ENCODE measurements around the gene MAGI2.

Gene MAGI2

DNA sequence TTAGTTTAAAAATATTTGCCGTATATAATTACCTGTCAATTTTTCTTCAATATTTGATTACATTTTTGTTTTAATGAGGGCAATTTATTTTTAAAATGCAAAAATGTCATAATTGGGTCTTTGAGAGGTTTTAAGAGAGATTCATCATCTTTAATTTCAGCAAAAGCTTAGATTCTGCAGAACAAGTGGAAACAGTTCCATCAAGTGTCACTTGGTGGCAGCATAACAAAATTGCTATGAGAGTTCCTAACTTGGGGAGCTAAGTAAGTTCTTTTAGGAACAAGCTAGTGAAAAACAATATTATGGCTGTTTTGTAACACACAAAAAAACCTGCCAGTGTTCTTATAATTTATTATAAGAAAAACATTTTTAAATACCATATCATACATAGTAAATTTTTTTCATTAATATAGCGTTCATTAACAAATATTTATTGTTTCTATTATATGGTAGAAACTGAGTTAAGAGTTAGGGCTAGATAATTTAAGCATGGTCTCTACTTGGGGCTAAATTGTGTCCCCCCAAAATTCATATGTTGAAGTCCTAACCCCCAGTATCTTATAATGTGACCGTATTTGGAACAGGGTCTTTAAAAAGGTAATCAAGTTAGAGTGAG lies 155.2 kb downstream of the MAGI2 start:
- no peak for DNase-seq

DNA sequence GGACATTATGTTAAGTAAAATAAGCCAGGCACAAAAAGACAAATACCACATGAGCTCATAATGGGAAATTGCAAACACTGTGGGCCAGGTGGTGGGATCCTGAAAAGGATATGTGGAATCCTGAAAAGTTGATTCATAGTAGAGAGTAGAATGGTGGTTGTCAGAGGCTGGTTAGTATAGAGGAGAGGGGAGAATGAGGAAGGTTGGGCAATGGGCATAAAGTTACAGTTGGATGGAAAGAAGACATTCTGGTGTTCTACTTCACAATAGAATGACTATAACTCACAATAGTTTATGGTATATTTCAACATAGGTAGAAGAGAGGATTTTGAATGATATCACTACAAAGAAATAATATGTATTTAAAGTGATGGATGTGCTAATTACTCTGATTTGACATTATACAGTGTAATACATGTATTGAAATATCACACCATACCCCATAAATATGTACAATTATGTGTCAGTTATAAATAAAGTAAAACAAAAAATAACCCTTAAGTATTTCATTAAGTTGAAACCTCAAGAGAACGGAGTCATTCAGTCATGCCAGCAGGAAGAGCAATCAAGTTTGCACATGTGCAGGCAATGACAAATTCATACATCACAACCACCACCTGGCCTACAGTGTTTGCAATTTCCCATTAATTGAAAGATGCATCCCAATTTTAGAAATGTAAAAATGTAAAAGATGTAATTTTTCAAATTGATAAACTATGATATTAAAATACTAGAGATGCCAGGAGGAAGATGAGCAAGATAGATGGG lies 156.7 kb downstream of the MAGI2 start:
- no peak for DNase-seq

DNA sequence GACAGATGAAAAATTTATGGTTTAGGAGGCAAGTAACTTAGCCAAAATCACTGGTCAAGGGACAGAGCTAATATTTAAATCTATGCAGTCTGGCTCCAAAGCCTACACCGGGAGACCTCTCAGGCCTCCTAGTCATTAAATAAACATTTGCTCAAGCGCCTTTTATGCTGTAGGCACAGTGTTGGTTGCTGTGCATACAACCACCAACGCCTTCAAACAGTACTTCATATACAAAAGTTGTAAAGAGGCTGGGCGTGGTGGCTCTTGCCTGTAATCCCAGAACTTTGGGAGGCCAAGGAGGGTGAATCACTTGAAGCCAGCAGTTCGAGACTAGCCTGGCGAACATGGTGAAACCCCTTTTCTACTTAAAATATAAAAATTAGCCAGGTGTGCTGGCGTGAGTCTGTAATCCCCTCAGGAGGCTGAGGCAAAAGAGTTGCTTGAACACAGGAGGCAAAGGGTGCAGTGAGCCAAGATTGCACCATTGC lies 159.8 kb downstream of the MAGI2 start:
- no peak for DNase-seq

DNA sequence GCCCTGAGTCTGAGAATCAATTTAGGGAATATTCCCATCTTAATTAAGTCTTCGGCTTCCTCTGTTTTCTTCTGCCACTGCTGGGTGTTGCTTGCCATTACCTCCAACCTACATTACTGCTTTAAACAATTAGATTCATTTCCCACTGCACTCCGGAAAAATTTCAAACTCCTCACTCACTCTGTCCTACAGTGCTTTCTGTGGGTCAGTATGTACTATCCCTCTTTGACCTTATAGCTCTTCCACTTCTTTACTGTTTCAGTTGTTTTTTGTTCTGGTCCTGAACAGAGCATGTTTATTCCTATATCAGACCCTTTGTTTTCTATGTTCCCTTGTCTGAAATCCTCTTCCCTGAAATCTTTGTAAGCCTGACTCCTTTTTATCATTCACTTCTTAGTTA lies 160.6 kb downstream of the MAGI2 start:
- DNase-seq, result no peak

DNA sequence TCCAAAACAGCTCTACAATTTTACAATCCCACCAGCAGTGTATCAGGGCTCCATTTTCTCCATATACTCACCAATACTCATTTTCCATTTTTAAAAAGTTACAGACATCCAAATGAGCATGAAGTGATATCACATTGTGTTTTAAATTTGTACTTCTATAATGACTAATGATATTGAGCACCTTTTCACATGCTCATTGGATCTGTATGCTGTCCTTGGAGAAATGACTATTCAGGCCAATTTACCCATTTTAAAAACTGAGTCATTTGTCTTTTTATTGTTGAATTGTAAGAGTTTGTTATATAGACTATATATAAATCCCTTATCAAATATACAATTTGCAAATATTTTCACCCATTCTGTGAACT lies 162.0 kb downstream of the MAGI2 start:
- DNase-seq, result no peak

DNA sequence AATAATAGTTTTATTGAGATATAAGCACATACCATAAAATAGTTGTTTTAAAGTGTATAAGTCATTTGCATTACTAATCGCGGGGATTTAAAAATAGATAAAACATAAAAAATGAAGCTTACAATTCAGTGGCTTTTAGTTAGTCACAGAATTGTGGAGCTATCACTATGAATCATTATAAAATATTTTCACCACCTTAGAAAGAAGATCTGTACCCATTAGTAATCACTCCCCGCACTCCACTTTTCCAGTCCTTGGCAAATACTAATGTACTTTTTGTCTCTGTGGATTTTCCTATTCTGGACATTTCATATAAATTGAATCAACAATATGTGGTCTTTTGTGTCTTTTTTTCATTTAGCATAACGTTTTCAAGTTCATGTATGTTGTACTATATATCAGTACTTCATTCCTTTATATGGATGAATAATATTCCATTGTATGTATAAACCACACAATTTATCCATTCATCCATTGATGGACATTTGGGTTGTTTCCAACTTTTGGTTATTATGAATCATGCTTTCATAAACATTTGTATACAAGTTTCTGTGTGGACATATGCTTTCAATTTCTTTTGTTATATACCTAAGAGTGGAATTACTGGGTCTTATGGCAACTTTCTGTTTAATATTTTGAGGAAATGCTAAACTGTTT lies 162.5 kb downstream of the MAGI2 start:
- no peak for DNase-seq

DNA sequence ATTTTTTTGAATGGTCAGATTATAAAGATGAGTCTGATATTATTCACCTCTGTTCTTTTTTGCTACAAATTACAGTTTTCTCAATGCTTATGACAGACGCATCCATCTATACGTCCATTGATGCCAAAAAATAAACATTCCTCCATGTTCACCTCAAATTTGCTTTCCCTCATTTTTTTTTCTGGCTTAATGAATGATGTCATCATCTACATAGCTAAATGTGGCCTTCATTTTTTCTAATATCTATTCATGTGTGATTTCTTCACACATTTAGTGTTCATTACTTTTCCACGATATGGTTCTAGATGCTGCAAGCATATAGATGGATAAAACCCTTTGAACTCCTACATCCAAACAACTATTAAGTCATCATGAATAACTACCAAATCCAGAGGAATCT lies 163.1 kb downstream of the MAGI2 start:
- DNase-seq, result no peak

DNA sequence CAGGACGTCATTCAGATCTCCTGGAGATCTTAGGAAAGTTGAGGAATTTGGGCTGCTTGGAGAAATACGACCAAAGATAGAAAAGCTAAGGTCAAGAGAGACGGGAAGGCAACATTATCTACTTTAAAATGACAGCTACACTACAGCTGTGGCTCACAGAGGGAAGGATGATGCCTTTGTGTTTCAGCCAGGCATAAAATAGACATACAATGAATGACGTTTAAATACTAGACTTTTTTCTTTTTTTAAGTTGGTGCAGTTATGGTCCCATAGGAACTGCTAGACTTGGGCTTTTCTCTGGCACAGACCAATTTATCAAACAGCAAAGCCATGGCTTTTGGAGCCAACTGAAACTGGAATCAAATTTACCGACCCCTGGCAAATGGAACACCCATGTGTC lies 164.8 kb downstream of the MAGI2 start:
- DNase-seq, result no peak

DNA sequence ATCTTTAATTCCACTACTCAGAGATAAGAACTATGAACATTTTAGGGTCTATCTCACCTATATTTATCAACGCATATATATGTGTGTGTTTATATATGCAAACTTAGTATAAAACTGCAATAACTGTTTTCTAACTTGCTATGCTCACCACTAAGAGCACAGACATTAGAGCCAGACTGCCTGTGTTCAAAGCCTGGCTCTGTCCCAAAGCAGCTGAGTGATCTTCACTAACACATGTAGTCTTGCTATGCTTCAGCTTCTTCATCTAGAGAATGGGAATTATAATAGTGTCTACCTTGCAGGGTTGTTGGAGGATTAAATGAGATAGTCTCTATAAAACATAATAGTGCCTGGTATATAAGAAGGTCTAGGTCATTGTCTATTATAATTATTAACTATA lies 165.5 kb downstream of the MAGI2 start:
- no peak for DNase-seq

DNA sequence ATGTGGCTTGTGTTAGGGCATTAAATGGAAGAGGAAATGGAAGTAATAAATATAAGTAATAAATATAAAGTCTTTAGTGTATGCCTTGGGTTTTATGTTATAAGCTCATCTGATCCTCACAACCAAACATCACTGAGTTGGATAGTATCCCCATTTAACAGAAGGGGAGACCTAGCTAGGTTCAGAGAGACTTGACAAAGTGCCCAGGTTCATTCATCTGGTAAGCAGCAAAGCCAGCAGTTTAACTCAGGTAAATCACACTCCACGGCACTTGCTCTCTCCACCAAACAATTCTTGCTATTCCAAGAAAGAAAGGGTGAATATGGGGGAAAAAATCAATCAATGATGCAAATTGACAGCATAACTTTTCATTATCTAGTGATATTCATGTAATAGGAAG lies 167.3 kb downstream of the MAGI2 start:
- no peak for DNase-seq

DNA sequence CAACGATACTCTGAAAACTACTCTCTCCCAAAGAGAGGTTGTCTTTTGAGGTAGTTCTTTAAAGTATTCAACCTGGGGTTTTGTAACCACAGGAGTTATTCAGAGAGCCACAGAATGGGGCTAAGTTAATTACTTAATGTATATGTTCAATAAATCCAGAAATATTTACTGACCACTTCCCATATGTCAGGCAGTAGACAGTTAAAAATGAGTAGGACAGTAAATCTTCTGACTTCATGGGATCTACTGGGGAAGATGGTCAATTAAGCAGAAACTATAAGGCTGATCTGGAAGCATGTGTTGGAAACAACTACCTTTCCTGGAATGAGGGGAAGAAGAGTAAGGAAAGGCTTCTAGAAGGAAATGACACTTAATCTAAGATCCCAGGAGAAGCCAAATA lies 167.7 kb downstream of the MAGI2 start:
- no peak for DNase-seq

DNA sequence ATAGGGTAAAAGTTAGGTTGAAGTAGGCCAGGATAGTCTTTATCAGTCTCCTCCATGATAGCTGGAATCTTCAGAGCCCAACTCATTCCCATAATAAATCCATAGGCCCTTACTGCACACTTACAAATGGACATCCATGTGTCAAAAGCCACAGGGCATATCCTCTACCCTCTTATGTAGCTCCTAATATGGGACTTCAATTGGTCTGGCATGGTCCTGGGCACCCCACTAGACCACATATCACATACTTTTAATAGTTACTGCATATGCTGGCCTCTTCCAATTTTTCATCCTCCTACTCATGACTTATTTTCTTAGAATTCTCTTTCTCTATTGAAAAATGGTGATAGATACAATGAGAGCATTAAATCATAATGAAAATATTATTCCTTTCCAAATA lies 169.3 kb downstream of the MAGI2 start:
- DNase-seq, result no peak

DNA sequence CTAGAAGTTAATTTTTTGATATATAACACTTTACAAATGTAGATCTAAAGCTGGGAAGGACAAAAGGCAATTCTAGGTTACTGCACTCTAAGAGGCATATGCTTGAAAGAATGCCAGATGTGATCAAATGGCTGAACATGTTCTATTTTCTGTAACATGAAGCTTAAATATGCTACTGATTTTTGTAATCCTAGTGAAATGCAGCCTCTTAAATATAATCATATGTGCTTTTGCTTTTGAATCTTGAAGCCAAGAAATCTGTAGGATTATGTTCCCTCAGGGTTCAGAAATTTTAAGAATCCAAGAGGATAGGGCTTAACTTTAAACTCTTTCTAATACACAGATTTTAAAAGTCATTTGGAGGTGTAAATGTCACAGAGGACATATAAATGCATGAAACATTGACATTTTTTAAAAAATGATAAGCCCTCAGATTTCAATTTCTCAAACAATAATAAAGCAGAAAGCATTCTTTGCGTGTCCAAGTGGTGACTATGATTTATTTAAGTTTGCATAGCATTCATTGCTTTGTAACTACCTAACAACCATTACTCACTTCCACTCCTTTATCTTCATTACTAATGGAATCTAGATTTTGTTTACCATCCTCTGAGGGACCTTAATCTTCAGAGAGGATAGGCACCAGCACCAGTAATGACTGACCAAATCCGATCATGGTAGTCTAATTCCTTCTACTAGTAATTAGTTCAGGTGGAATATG lies 170.4 kb downstream of the MAGI2 start:
- DNase-seq, result no peak

DNA sequence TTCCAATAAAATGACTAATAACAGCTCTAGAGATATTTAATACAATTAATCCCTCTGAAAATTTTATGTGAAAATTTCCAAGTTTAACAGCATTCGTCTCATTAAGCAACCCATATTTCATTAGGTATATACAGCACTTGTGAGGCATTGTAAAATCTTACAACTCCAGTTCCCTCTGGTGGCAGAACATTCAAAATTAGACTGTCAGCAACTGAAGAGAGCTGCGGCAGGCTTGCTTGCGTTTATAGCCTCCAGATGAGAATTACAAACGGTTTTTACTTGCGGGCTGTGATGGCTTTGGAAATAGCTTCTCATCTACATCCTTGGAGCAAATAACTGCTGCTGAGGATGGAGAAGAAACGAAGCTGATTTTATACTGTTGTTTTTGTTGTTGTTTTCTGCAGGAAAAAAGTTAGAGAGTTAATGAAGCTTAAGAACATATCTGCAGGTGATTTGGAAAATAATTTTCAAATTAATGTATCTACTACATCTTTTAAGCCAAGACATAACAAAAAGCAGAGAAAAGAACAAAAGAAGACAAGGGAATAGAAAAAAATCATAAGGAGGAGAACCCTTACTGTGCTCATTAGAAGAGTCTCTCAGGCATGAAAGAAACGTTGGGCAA lies 171.3 kb downstream of the MAGI2 start:
- DNase-seq, result no peak

DNA sequence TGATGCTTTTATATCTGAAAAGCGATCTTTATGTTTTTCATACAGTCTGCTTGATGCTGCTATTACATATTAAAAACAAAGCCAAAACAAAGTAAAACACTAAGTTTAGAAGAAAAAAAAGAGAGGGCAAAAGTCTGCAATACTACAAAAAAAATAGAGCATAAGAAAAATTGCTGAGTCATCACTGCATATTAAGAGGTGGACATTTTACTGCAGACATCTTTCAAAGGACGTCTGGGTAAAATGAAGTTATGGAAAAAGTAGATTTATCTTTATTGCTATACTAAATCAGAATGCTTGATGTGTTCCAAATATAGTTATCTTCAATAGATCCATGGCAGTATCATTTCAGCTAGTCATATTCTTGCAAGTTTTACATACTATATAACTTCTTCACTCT lies 172.0 kb downstream of the MAGI2 start:
- DNase-seq, result no peak

DNA sequence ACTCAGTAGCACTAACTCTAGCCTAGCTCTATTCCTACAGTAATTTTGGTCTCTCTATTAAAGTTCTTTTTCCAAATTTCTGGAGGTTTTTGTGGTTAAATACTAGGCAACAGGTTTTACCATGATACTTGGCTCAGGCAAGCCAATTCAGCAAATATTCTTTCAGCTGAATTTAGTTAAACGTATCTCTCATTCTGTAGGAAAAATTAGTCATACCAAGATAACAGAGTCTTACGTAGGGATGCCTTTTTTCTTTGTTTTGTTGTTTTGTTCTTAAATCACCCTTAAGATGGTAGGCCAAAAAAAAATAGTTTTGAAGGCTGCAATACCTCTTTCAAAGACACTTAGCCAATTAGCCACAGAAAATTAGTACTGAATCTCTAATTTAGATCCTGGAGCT lies 180.5 kb downstream of the MAGI2 start:
- DNase-seq, result no peak

DNA sequence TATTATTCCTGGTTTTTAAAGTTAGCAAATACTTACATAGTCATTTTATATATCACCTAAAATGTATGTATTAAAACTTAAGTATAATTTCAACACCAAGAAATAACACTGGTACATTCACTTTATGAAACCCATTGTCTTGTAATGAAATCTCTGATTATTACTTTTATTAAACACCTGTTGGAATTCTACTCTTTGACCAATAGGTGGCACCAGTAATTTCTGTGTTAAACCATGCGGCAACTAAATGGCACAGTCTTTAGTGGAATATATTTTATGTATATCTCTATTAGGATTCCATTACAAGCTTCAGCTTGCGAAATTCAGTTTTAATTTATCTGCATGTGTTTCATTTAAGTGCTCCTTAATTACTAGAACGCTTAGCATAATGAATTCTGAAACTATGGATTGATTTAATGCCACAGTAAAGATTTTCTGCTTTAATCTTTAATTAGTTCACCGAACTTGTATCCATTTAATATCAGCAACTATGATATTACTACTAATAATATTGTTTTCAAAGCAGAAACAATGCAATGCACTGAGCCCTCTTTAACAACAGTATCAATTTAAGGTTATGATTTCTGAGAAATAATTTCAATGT lies 181.3 kb downstream of the MAGI2 start:
- DNase-seq, result no peak

DNA sequence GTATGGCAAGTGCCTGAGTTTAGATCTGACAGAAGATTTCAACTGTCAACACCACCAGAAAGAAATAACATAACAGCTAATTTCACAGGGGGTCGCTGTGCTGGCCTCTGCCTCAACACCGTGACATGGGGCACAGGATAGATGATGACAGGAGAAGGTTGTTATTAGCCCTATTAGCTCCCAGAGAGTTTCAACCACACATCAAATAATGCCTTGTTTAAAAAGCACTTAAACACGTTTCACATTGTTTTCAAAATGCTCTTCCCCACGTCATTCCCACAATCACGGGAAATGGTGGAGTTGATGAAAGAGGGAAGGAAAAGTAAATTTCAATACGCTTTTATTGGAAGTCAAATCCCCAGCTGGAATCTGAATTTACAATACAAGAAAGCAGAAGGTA lies 184.7 kb downstream of the MAGI2 start:
- no peak for DNase-seq

DNA sequence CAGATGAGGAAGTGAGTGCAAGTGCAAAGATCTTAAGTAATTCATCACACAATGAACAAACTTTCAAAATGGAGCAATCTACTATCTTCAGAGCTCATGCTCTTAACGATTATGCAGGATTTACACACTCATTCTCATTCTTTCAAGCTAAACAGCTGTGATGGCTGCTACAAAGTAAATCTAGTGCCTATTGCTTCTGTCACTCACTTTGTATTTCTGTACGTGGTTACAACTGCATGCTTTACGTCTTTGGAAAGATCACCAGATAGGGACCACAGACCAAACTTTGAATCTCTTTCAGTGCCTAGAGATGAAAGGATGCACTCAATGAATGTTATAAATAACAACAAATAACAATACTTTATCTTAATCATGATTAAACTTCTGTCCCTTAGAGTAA lies 194.6 kb downstream of the MAGI2 start:
- no peak for DNase-seq

DNA sequence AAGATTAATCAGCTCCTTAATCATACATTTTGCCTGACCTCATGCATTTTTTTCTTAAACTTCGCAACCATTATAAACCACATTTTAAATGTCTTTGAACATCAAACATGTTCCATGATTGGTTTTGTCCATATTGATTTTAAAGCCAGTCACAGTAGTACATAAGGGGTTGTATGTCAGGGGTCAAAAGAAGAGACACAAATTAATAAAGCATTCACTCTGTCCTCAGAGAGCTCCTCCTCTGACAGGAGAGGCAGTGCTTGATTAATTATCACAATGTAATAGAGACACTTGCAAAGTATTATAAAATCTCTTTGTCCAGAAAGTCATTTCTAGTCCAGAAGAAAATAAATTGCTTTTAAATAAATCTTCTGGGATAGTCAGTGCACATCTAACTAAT lies 195.5 kb downstream of the MAGI2 start:
- DNase-seq, result no peak

DNA sequence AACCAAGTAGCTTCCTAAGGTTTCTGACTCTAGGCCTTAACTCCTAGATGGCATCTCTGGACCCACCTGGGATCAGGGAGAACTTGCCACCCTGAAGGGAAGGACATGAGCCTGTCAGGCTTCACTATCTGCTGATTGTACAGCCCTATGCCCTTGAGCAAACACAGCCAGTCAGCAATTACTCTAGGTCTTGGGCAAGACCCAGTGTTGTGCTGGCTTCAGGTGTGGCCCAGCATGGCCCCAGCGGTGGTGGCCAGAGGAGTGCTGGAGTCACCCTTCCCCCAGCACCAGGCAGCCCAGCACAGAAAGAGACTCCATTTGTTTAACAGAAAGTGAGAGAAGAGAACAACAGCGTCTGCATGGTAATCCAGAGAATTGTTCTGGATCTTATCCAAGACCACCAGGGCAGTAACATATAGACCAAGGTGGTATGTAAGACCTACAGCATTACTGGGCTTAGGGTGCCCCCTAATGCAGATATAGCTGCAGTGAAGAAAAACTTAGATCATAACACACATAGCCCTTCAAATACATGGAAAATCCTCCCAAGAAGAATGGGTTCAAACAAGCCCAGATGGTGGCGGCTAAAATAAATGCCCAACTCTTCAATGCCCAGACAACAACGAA lies 207.7 kb downstream of the MAGI2 start:
- no peak for DNase-seq

DNA sequence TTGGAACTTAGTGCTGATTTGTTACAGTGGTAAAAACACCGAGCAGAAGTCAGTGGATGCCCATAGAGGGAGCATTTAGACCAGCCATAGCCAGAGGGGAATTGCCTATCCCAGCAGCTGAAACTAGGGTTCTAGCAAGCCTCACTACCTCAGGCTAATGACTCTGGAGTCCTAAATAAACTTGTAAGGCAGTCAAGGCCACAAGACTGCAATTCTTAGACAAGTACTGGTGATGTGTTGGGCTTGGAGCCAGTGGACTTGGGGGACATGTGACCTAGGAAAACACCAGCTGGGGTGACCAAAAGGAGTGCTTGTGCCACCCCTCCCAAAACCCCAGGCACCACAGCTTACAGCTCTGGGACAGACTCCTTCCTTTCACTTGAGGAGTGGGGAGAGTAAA lies 209.0 kb downstream of the MAGI2 start:
- no peak for DNase-seq

All from CD4-positive, alpha-beta T cell treated with Interleukin-17A for 4 hours (primary cell).